A549 (cell line): ENCODE measurements around the gene SOS2.

Experiments used
- CHD2 ChIP-seq: fragments of 150-350 bp; IDR thresholded peaks from 2 replicates; pipeline ENCODE4 v1.6.1; 2014; ENCODE audit warnings: low read length; ENCODE audit not compliant: partially characterized antibody
- EP300 ChIP-seq, 2 experiments: fragments of >200 bp; sonication (Bioruptor Twin); formaldehyde crosslinking; IDR thresholded peaks; 2 replicates in 1 of 2; 3 replicates in 1 of 2; pipeline ENCODE4 v1.6.1; 2016 to 2017
- HDAC2 ChIP-seq: fragments of 200-600 bp; sonication (generic); IDR thresholded peaks from 2 replicates; pipeline ENCODE4 v1.6.1; 2016
- POLR2A ChIP-seq: IDR thresholded peaks from 2 replicates; pipeline ENCODE4 v1.6.1; 2012; ENCODE audit warnings: mild to moderate bottlenecking, low read length
- POLR2AphosphoS2 ChIP-seq: conservative IDR thresholded peaks from 2 replicates; pipeline ENCODE4 v1.6.1; 2012; ENCODE audit warnings: low read length, improper control_type of control experiment, inconsistent platforms
- RAD21 ChIP-seq, 2 experiments: fragments of >200 bp in 1 of 2; sonication (Bioruptor Twin) in 1 of 2; formaldehyde crosslinking in 1 of 2; IDR thresholded peaks in 1 of 2; conservative IDR thresholded peaks in 1 of 2; 2 replicates in 1 of 2; 3 replicates in 1 of 2; pipeline ENCODE4 v1.6.1; 2012 to 2018; ENCODE audit warnings: inconsistent platforms in 1 of 2
- TF ChIP-seq, protein P1 (sequence below): fragments of >200 bp; sonication (Bioruptor Twin); formaldehyde crosslinking; IDR thresholded peaks from 3 replicates; pipeline ENCODE4 v1.5.1; 2016
- TF ChIP-seq, protein P2 (sequence below): IDR thresholded peaks from 2 replicates; pipeline ENCODE4 v1.6.1; 2012
- TF ChIP-seq, protein P3 (sequence below): IDR thresholded peaks from 2 replicates; pipeline ENCODE4 v1.6.1; 2012
- TF ChIP-seq, protein P4 (sequence below): fragments of 250-450 bp; sonication (Bioruptor Pico); IDR thresholded peaks from 2 replicates; pipeline ENCODE4 v1.5.0; 2021; ENCODE audit warnings: mild to moderate bottlenecking, moderate library complexity, borderline replicate concordance

- TF ChIP-seq POLR2A (no peak), POLR2AphosphoS2 (no peak), RAD21 (conservative IDR thresholded peaks at IDR 0.05 in 1 of 2, IDR thresholded peaks at IDR 0.05 in 1 of 2) (no peak), CHD2 (no peak), HDAC2 (no peak), EP300 (IDR thresholded peaks at IDR 0.05) (no peak)
- TF ChIP-seq, protein P1, sequence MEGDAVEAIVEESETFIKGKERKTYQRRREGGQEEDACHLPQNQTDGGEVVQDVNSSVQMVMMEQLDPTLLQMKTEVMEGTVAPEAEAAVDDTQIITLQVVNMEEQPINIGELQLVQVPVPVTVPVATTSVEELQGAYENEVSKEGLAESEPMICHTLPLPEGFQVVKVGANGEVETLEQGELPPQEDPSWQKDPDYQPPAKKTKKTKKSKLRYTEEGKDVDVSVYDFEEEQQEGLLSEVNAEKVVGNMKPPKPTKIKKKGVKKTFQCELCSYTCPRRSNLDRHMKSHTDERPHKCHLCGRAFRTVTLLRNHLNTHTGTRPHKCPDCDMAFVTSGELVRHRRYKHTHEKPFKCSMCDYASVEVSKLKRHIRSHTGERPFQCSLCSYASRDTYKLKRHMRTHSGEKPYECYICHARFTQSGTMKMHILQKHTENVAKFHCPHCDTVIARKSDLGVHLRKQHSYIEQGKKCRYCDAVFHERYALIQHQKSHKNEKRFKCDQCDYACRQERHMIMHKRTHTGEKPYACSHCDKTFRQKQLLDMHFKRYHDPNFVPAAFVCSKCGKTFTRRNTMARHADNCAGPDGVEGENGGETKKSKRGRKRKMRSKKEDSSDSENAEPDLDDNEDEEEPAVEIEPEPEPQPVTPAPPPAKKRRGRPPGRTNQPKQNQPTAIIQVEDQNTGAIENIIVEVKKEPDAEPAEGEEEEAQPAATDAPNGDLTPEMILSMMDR: no peak
- TF ChIP-seq, protein P2, sequence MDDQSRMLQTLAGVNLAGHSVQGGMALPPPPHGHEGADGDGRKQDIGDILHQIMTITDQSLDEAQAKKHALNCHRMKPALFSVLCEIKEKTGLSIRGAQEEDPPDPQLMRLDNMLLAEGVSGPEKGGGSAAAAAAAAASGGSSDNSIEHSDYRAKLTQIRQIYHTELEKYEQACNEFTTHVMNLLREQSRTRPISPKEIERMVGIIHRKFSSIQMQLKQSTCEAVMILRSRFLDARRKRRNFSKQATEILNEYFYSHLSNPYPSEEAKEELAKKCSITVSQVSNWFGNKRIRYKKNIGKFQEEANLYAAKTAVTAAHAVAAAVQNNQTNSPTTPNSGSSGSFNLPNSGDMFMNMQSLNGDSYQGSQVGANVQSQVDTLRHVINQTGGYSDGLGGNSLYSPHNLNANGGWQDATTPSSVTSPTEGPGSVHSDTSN: no peak
- TF ChIP-seq, protein P3, sequence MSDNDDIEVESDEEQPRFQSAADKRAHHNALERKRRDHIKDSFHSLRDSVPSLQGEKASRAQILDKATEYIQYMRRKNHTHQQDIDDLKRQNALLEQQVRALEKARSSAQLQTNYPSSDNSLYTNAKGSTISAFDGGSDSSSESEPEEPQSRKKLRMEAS: no peak
- TF ChIP-seq, protein P4, sequence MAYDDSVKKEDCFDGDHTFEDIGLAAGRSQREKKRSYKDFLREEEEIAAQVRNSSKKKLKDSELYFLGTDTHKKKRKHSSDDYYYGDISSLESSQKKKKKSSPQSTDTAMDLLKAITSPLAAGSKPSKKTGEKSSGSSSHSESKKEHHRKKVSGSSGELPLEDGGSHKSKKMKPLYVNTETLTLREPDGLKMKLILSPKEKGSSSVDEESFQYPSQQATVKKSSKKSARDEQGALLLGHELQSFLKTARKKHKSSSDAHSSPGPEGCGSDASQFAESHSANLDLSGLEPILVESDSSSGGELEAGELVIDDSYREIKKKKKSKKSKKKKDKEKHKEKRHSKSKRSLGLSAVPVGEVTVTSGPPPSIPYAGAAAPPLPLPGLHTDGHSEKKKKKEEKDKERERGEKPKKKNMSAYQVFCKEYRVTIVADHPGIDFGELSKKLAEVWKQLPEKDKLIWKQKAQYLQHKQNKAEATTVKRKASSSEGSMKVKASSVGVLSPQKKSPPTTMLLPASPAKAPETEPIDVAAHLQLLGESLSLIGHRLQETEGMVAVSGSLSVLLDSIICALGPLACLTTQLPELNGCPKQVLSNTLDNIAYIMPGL (CRISPR knock-in tag): no peak
Observed at GRCh38 chr14:50122291-50122690, 109.1 kb downstream of the SOS2 start.
